ENCODE measurements around the gene SFT2D3. TPM values are rescaled to one million over a fixed set of nuclear protein-coding genes. Genes with fewer than 3 reads are reported as not detected.

The SFT2D3 gene
- total RNA-seq, 1 donor from 2014 or later = 15.3 TPM

DNA sequence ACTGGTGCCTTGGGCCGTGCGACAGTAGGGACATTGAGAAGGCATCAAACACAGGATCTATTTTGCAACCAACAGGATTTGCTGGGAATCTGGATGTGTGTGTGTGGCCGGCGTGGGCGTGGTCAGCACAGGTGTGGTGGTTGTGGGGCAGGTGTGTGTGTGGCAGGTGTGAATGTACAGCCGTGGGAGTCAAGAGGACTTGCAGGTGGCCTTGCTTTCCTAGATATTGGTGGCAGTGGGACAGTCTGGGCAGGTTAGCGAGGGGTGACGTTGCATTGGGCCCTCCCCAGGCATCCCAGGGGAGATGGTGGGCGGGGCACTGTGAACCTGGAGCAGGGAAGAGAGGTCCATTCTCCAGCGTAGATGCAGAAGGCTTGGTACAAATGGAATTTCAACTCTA lies 22.8 kb upstream of the SFT2D3 start:
- no peaks in the 10 kb centered on the region for H3K36me3 Mint-ChIP-seq (ENCODE audit: insufficient read depth)
- no peak overlapping the region for H3K27ac Mint-ChIP-seq
- DNase-seq (ENCODE audit: low spot score, unreplicated experiment) = no peak
- TF ChIP-seq, protein P1, sequence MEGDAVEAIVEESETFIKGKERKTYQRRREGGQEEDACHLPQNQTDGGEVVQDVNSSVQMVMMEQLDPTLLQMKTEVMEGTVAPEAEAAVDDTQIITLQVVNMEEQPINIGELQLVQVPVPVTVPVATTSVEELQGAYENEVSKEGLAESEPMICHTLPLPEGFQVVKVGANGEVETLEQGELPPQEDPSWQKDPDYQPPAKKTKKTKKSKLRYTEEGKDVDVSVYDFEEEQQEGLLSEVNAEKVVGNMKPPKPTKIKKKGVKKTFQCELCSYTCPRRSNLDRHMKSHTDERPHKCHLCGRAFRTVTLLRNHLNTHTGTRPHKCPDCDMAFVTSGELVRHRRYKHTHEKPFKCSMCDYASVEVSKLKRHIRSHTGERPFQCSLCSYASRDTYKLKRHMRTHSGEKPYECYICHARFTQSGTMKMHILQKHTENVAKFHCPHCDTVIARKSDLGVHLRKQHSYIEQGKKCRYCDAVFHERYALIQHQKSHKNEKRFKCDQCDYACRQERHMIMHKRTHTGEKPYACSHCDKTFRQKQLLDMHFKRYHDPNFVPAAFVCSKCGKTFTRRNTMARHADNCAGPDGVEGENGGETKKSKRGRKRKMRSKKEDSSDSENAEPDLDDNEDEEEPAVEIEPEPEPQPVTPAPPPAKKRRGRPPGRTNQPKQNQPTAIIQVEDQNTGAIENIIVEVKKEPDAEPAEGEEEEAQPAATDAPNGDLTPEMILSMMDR (IDR thresholded peaks at IDR 0.05; ENCODE audit: unreplicated experiment) = no peak
- peaks cover 10% of the 10 kb centered on the region for H3K4me1 Mint-ChIP-seq (ENCODE audit: low read depth)
- no peak overlapping the region for H3K4me3 Mint-ChIP-seq (ENCODE audit: low read depth)
- H3K27me3 Mint-ChIP-seq = peaks cover 61% of the 10 kb centered on the region
- no peaks in the 10 kb centered on the region for H3K9me3 Mint-ChIP-seq (ENCODE audit: low read depth)

DNA sequence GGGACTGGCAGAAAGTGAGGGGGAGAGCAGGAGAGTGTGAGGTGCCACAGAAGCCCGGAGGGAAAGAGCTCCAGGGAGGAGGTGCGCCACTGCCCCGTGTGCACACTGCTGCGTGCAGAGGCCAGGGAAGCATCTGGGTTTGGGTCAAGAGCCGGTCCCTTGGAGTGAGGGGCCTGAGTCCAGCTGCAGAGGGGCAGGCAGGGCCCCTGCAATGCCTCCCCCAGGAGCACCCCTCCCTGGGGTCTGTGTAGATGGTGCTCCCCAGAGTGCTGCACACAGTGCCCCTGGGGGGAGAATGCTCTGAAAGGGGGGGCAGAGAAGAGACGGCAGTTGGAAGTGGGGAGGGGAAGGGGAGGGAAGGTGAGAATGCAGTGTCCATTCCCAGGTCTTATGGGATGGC lies 22.3 kb upstream of the SFT2D3 start:
- Mint-ChIP-seq H3K4me3 (ENCODE audit: low read depth) (no peak overlapping the region), H3K36me3 (ENCODE audit: insufficient read depth) (no peaks in the 10 kb centered on the region), H3K4me1 (ENCODE audit: low read depth) (peaks cover 10% of the 10 kb centered on the region), H3K27me3 (peaks cover 60% of the 10 kb centered on the region), H3K27ac (no peak overlapping the region), H3K9me3 (ENCODE audit: low read depth) (no peaks in the 10 kb centered on the region)
- no peak for DNase-seq (ENCODE audit: low spot score, unreplicated experiment)
- TF ChIP-seq, protein P1 (IDR thresholded peaks at IDR 0.05; ENCODE audit: unreplicated experiment) = no peak

DNA sequence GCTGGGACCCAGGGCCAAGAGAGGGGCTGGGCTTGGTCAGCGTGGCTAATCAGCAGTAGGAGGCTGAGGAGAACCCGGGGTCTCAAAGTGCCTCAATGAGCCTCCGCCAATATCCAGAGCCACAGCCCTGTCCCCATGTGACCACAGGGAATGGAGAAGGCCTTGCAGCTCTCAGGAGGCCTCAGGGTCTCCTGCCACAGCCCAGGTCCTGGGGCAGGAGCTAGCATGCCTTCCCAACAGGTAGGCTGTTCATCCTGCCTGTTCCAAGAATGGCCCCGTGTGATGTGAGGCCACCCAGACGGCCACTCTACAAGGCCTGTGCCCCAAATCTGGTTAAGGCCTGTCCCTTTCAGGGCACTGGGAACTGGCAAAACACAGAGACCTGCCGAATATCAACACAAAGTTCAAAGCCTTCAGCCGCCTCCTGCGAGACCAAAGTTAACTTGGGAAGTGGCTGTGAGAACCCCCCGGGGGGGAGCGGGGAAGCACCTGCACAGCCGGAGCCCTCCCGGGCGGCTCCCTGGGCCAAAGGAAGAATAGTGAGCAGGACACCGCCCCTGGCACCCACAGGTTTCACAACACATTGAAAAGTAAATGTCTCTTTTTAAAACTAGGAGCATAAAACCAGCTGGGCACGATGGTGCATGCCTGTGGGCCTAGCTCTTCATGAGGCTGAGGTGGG lies 21.5 kb upstream of the SFT2D3 start:
- no peaks in the 10 kb centered on the region for H3K9me3 Mint-ChIP-seq (ENCODE audit: low read depth)
- DNase-seq (ENCODE audit: low spot score, unreplicated experiment) = no peak
- TF ChIP-seq, protein P1 (IDR thresholded peaks at IDR 0.05; ENCODE audit: unreplicated experiment) = no peak
- no peaks in the 10 kb centered on the region for H3K36me3 Mint-ChIP-seq (ENCODE audit: insufficient read depth)
- H3K4me3 Mint-ChIP-seq (ENCODE audit: low read depth) = no peak overlapping the region
- peaks cover 6% of the 10 kb centered on the region for H3K4me1 Mint-ChIP-seq (ENCODE audit: low read depth)
- H3K27ac Mint-ChIP-seq = no peak overlapping the region
- H3K27me3 Mint-ChIP-seq = peaks cover 55% of the 10 kb centered on the region

DNA sequence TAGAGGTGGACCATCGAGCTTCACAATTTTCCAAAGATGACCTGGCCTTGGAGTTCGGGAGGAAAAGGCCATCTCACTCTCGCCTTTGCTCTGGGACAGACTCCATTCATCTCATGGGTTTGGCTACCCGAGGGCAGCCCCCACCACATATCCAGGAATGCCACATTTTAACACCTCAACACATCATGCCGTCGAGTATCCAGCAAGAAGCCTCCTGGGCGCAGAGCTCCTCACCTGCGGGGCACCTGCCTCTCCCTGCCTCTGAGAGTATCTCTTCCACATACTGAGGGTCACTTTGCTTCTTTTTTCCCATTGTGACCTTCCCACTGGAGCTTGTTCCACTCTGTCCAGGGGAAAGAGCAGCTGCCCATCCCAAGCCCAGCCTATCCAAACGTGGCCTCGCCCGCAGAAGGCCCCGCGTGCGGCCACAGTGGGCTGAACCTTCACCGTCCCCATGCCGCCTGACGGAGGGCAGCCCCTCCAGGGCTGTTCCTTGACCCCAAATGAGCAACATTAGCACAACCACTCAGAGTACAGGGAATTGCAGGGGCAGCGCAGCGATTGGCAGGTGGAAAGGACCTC lies 20.5 kb upstream of the SFT2D3 start:
- peaks cover 54% of the 10 kb centered on the region for H3K27me3 Mint-ChIP-seq
- H3K4me3 Mint-ChIP-seq (ENCODE audit: low read depth) = no peak overlapping the region
- no peak overlapping the region for H3K27ac Mint-ChIP-seq
- TF ChIP-seq, protein P1 (IDR thresholded peaks at IDR 0.05; ENCODE audit: unreplicated experiment) = no peak
- no peaks in the 10 kb centered on the region for H3K9me3 Mint-ChIP-seq (ENCODE audit: low read depth)
- H3K36me3 Mint-ChIP-seq (ENCODE audit: insufficient read depth) = no peaks in the 10 kb centered on the region
- peaks cover 4% of the 10 kb centered on the region for H3K4me1 Mint-ChIP-seq (ENCODE audit: low read depth)
- DNase-seq (ENCODE audit: low spot score, unreplicated experiment) = no peak

DNA sequence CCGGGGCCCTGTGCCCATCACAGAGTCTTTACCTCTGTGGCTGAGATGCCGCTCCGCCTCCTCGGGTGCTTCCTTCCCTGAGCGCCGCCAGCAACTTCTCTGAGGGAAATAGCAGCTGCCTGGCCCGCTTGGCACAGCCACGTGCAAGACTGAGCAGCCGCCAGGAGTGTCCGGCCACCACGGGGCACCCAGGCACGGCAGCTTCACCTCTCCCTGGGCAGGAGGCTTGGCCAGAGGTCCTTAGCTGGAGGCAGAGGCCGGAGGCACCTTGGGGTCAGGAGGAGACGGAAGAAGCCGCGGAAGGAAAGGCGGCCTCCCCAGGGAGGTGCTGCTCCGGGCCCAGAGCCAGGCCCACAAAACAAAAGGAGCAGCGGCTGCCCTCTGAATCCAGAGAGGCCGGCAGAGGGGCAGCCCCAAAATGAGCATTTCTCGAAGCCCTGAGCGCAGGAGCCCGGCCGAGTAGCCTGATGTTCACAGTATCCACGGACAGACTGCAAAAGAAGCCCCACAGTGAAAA lies 20.0 kb upstream of the SFT2D3 start:
- Mint-ChIP-seq H3K36me3 (ENCODE audit: insufficient read depth) (no peaks in the 10 kb centered on the region), H3K4me3 (ENCODE audit: low read depth) (no peak overlapping the region), H3K27ac (no peak overlapping the region), H3K9me3 (ENCODE audit: low read depth) (no peaks in the 10 kb centered on the region), H3K4me1 (ENCODE audit: low read depth) (no peaks in the 10 kb centered on the region), H3K27me3 (peaks cover 49% of the 10 kb centered on the region)
- TF ChIP-seq, protein P1 (IDR thresholded peaks at IDR 0.05; ENCODE audit: unreplicated experiment) = no peak
- DNase-seq (ENCODE audit: low spot score, unreplicated experiment) = no peak
